Aorta (tissue), 5 donors: ENCODE results near the gene ZNF280C. TPM values are rescaled to one million over a fixed set of nuclear protein-coding genes. Genes with fewer than 3 reads are reported as not detected.

Experiments used
- ATAC-seq: fragments of 200-7000 bp; cut with Tn5 transposase; one replicate; pipeline ENCODE4 v1.9.1; 2022; ENCODE audit warnings: moderate library complexity; ENCODE audit not compliant: low FRiP score
- DNase-seq, 2 donors: peaks; one replicate each; pipeline ENCODE4 v3.0.0-alpha.2; 2020
- H3K27ac ChIP-seq, 2 donors: one replicate each; pipeline ENCODE4 v1.5.1; 2013; ENCODE audit warnings: low read length in 2 of 2, mild to moderate bottlenecking in 2 of 2, moderate library complexity in 2 of 2, control low read depth in 1 of 2, inconsistent platforms in 1 of 2, low read depth in 1 of 2
- H3K27me3 ChIP-seq, 2 donors: one replicate each; pipeline ENCODE4 v1.6.1; 2013; ENCODE audit warnings: control low read depth in 1 of 2, low read length in 1 of 2, mild to moderate bottlenecking in 1 of 2, moderate library complexity in 1 of 2; ENCODE audit not compliant: insufficient read depth in 2 of 2, control insufficient read depth in 1 of 2
- H3K36me3 ChIP-seq, 2 donors: one replicate each; pipeline ENCODE4 v1.6.1; 2013; ENCODE audit warnings: control low read depth in 1 of 2, low read length in 1 of 2, mild to moderate bottlenecking in 1 of 2; ENCODE audit not compliant: insufficient read depth in 2 of 2, control insufficient read depth in 1 of 2
- H3K4me1 ChIP-seq, 2 donors: one replicate each; pipeline ENCODE4 v1.6.1; 2013; ENCODE audit warnings: low read length in 2 of 2, control low read depth in 1 of 2, mild to moderate bottlenecking in 1 of 2, moderate library complexity in 1 of 2; ENCODE audit not compliant: insufficient read depth in 2 of 2, control insufficient read depth in 1 of 2
- H3K4me3 ChIP-seq, 2 donors: one replicate each; pipeline ENCODE4 v1.5.1; 2013; ENCODE audit warnings: low read length in 2 of 2, control low read depth in 1 of 2, mild to moderate bottlenecking in 1 of 2
- H3K9me3 ChIP-seq: one replicate; pipeline ENCODE4 v1.6.1; 2013; ENCODE audit warnings: mild to moderate bottlenecking, low read length; ENCODE audit not compliant: control insufficient read depth
- WGBS, 2 donors: extraction: QIAGEN DNeasy Blood & Tissue Kit; methylation state at CpG; one replicate each; pipeline ENCODE4 v1.1.7; 2013; 5-methylcytosine and 5-hydroxymethylcytosine counted together
- intact Hi-C, 2 donors: fragments of 100-400 bp; cut with DNase I; formaldehyde crosslinking; loops; one replicate each; pipeline versions ENCODE4 v1.14.2 to v1.15.0; 2022
- polyA plus RNA-seq, 2 donors: library from polyadenylated mRNA; stranded (reverse); fragments of 200-250 nt; gene quantifications; one replicate each; pipeline ENCODE4 v1.2.3, GENCODE V29; 2013
- total RNA-seq, 2 donors: library from RNA; stranded (reverse); fragmentation: NEBNext Ultra II Directional; extraction: Animal tissue kit (Norgen Biotek cat#: 25700); gene quantifications; one replicate each; pipeline ENCODE4 v1.2.1, GENCODE V29; 2021
- donor health status: healthy with polysubstance abuse.
- donor health status: Bipolar disorder and iron deficiency.
- donor health status: DM: no; HTN: no; CAD: no.
- donor health status: DM: no; HTN: no; CAD: no.
- donor health status: DM: yes; HTN: yes; CAD: no.

ZNF280C gene
- total and polyA plus RNA-seq, 4 donors = 0.75 to 5.0 (median 3.0) TPM

DNA sequence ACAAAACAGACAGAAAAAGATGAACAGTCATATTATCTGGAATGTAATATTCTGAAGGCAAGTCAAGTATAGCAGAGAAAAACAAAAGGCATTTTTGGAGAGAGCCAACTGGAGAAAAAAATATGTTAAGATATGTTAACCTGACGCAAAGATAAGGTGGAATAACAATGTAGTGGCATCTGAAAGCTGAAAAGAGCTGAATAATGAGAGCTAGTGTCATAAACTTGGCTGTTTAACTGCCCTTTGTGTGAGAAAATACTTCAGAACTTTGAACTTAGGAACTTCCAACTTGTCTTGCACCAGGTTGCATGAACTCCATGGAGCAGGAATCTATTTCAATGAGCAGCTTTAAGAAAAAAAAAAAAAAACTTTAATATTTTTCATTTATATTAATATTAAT, 64.1 kb downstream of the ZNF280C start:
- 35 to 64% methylated on average over 1 of the region's 1 CpG for WGBS, 2 donors
- no peaks in the 10 kb centered on the region for H3K27me3 ChIP-seq
- DNase-seq = no peak
- H3K4me3 ChIP-seq = no peak overlapping the region
- H3K27ac ChIP-seq = no peak overlapping the region
- ATAC-seq = no peak
- no peaks in the 10 kb centered on the region for H3K4me1 ChIP-seq
- intact Hi-C loops = no loop called here
- H3K9me3 ChIP-seq = no peaks in the 10 kb centered on the region
- H3K36me3 ChIP-seq = no peaks in the 10 kb centered on the region

DNA sequence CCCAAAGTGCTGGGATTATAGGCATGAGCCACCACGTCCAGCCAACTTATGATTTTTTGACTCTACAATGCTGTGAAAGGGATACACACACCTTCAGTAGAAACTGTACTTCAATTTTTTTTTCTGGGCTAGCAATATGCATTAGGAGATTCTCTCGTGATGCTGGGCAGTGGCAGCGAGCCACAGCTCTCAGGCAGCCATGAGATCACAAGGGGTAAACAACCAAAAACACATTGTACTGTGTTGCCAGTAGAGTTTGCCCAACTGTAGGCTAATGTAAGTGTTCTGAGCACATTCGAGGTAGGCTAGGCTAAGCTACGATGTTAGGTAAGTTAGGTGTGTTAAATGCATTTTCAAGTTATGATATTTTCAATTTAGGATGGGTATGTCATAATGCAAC, 71.2 kb downstream of the ZNF280C start:
- H3K4me3 ChIP-seq = no peak overlapping the region
- DNase-seq = no peak
- 65 to 67% methylated on average over 5 of the region's 5 CpGs for WGBS, 2 donors
- no peaks in the 10 kb centered on the region for H3K9me3 ChIP-seq
- no peak for ATAC-seq
- no peaks in the 10 kb centered on the region for H3K27me3 ChIP-seq
- H3K36me3 ChIP-seq = no peaks in the 10 kb centered on the region
- intact Hi-C loops = loop anchor here in 1 of 2 donors (10.0 kb wide), 1 partner anchor 593 kb away; no protein-coding TSS in a partner anchor
- H3K27ac ChIP-seq = no peak overlapping the region
- no peaks in the 10 kb centered on the region for H3K4me1 ChIP-seq

DNA sequence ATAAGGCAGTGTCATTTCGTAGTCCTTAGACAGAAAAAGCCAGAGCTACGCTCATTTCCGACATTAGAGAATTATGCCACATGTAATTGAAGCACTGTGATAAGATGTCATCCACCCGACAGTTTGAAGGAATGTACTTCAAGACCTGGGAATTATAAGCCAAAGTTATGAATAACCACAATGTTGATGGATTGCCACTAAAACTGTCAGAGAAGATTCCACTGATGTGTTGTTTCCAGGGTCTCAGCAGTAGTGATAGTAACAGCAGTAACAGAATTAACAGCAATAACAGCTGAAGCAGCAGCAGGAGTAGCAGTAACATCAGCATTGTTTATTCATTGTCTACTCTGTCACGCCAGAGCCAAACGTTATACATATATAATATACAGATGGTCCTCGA, 72.2 kb downstream of the ZNF280C start:
- Histone ChIP-seq H3K4me3 (no peak overlapping the region), H3K4me1 (no peaks in the 10 kb centered on the region), H3K36me3 (no peaks in the 10 kb centered on the region), H3K27ac (no peak overlapping the region), H3K9me3 (no peaks in the 10 kb centered on the region), H3K27me3 (no peaks in the 10 kb centered on the region)
- ATAC-seq (no peak), DNase-seq (no peak)
- 61 to 62% methylated on average over 7 of the region's 7 CpGs for WGBS, 2 donors
- intact Hi-C loops = loop anchor here in 1 of 2 donors (10.0 kb wide), 1 partner anchor 592 kb away; no protein-coding TSS in a partner anchor

DNA sequence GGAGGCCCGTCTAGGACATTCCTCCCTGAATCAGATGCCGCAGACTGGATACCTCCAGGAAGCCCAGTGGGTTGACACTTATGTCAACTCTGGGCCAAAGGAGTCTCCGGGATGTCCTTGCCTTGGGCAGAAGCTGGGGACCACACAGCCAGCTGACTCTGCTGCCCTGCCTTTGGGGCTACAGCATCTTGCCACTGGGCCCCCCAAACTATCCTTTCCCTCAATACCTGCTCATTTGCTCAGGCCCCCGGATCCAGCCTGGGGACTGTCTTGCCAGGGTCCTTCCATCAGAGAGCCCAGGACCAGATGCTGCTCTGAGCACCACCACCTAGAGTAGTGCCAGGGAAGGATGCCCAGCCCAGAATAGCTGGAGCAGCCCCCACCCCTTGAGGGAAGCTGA, 77.9 kb downstream of the ZNF280C start:
- ATAC-seq (no peak), DNase-seq (no peak)
- Histone ChIP-seq H3K27me3 (no peaks in the 10 kb centered on the region), H3K36me3 (no peaks in the 10 kb centered on the region), H3K4me3 (no peak overlapping the region), H3K9me3 (no peaks in the 10 kb centered on the region), H3K4me1 (no peaks in the 10 kb centered on the region), H3K27ac (no peak overlapping the region)
- 80 to 92% methylated on average over 4 of the region's 4 CpGs for WGBS, 2 donors
- intact Hi-C loops = loop anchor here in 1 of 2 donors (10.0 kb wide), 1 partner anchor 586 kb away; no protein-coding TSS in a partner anchor

DNA sequence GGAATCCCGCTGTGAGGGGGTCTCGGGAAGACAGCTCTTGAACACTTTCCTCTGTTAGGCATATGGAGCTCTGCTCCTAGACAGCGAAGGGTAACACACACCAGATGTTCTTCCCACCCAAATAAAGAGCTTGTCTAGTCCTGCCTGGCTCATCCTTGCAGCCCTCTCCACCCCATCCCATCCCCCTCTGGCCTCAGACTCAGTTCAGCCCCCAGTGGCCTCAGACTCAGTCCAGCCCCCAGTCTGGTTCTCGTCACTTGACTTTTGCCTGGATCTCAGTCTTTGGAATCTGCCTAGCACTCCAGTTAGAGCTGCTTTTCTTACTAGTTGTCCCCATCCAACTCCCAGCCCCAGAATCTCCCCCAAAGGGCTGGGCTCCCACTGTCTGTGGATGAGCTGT, 82.0 kb downstream of the ZNF280C start:
- WGBS, 2 donors = 72 to 83% methylated on average over 4 of the region's 4 CpGs
- no peak for ATAC-seq
- H3K9me3 ChIP-seq = no peaks in the 10 kb centered on the region
- no peaks in the 10 kb centered on the region for H3K27me3 ChIP-seq
- DNase-seq = no peak
- H3K27ac ChIP-seq = no peak overlapping the region
- intact Hi-C loops = no loop called here
- H3K4me1 ChIP-seq = no peaks in the 10 kb centered on the region
- no peak overlapping the region for H3K4me3 ChIP-seq
- H3K36me3 ChIP-seq = no peaks in the 10 kb centered on the region

DNA sequence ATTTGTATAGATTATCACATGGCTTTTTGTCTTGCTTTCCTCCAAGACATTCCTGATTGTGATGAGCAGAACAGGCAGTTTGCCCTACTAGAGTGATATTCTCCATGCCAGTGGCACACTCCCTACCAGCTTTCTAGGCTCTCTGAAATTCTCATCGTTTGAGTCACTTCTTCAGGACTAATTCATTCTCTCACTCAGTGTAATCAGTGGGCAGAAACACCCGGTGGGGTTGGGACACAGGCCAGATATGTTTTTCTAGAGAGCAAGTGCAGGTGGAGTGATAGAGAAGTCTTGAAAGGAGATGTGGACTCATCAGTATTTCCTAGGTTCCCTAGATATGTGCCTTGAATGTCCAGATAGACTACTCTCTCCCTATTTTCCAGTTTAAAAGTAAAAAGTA, 83.8 kb downstream of the ZNF280C start:
- WGBS, 2 donors = 45 to 48% methylated on average over 2 of the region's 2 CpGs
- no peak overlapping the region for H3K4me3 ChIP-seq
- DNase-seq (no peak), ATAC-seq (no peak)
- no peaks in the 10 kb centered on the region for H3K27me3 ChIP-seq
- no peaks in the 10 kb centered on the region for H3K4me1 ChIP-seq
- intact Hi-C loops = no loop called here
- H3K36me3 ChIP-seq = no peaks in the 10 kb centered on the region
- H3K9me3 ChIP-seq = no peaks in the 10 kb centered on the region
- no peak overlapping the region for H3K27ac ChIP-seq

DNA sequence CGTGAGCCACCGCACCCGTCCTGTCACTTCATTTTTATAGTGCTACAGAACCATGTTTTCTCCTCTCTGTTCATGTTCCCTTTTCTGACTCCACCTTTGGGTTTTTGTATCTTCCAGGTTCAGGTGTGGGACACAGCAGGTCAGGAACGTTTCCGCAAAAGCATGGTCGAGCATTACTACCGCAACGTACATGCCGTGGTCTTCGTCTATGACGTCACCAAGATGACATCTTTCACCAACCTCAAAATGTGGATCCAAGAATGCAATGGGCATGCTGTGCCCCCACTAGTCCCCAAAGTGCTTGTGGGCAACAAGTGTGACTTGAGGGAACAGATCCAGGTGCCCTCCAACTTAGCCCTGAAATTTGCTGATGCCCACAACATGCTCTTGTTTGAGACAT, 84.5 kb downstream of the ZNF280C start:
- 91 to 96% methylated on average over 11 of the region's 11 CpGs for WGBS, 2 donors
- ATAC-seq = no peak

DNA sequence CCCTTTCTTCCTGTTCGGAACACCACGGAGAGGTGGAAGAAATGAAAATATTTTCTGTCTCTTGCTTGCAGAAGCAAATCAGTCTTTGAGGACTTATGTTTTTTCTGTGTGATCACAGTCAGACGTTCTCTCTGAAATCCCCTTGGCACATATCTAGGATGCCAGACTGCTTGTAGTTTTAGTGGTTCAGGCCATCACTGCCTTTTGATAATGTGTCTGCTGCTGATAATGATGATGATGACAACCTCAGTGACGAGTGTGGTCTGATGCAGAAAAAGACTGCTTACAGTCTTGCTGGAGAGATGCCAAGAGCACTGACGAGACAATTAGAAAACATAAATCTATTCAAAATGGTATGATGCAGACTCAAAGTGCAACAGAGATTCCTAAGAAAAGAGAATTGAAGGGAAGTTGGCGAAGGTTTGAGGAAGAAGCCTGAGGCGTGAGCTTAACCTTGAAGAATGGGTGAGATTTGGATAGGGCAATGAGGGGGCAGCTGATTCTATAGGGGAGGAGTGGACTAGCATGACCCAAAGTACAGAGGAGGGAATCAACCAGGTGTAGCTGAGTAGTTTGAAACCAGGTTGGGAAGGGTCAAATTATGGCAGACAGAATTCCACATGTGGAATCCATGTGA, 89.0 kb downstream of the ZNF280C start:
- Histone ChIP-seq H3K4me3 (no peak overlapping the region), H3K27me3 (no peaks in the 10 kb centered on the region), H3K36me3 (no peaks in the 10 kb centered on the region), H3K9me3 (no peaks in the 10 kb centered on the region), H3K27ac (no peak overlapping the region), H3K4me1 (no peaks in the 10 kb centered on the region)
- WGBS, 2 donors = 33 to 42% methylated on average over 7 of the region's 7 CpGs
- DNase-seq = no peak
- ATAC-seq = no peak
- intact Hi-C loops = no loop called here

More for the DNA sequence above, 84.5 kb downstream of the ZNF280C start:
- Histone ChIP-seq H3K27me3 (no peaks in the 10 kb centered on the region), H3K4me1 (no peaks in the 10 kb centered on the region), H3K9me3 (no peaks in the 10 kb centered on the region), H3K4me3 (no peak overlapping the region), H3K27ac (no peak overlapping the region), H3K36me3 (no peaks in the 10 kb centered on the region)
- intact Hi-C loops = no loop called here
- DNase-seq = no peak

DNA sequence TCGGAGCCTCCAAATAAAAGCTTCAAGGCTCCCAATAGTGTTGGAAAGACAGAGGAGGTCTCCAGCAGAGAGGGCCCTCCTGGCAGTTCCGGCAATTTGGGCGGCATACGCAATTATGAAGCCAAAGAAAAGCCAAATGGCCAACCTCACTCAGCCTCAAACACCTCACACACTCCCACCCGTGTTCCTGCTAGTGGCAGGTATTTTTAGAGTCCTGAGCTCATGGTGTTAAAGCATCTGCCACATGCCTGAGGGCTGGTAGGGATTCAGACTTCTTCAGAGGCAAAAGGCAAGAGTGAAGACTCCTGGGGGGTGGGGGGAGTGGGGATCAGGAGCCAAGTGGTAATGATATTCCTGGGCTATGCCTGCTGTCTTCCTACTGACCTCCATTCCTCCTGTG, 89.5 kb downstream of the ZNF280C start:
- H3K9me3 ChIP-seq = no peaks in the 10 kb centered on the region
- H3K27me3 ChIP-seq = no peaks in the 10 kb centered on the region
- no peak overlapping the region for H3K4me3 ChIP-seq
- WGBS, 2 donors = 23 to 52% methylated on average over 5 of the region's 5 CpGs
- intact Hi-C loops = no loop called here
- DNase-seq = no peak
- ATAC-seq = no peak
- no peaks in the 10 kb centered on the region for H3K36me3 ChIP-seq
- H3K4me1 ChIP-seq = peaks cover 0 to 2% of the 10 kb centered on the region in 2 donors
- H3K27ac ChIP-seq = no peak overlapping the region
